Tibial artery (tissue), 4 donors: ENCODE measurements around the gene BNC2.
A peak's percentile ranks its signal among the peaks of the same experiment; 100 is the strongest.

Experiments
- DNase-seq, 2 donors: peaks; one replicate each; pipeline ENCODE4 v3.0.0-alpha.2; 2019
- H3K27ac ChIP-seq, 2 donors: fragments of 200-600 bp; sonication (generic) in 1 of 2; 1 replicate in 1 of 2; 2 replicates in 1 of 2; pipeline ENCODE4 v1.5.1; 2018 to 2019; ENCODE audit warnings: mild to moderate bottlenecking in 1 of 2
- H3K27me3 ChIP-seq, 2 donors: fragments of 200-600 bp; sonication (generic) in 1 of 2; one replicate each; pipeline versions ENCODE4 v1.5.1 to v1.6.0; 2016 to 2019
- H3K36me3 ChIP-seq, 3 donors: fragments of 200-600 bp; sonication (generic) in 2 of 3; one replicate each; pipeline ENCODE4 v1.5.1; 2016 to 2019; ENCODE audit warnings: mild to moderate bottlenecking in 2 of 3
- H3K4me1 ChIP-seq, 4 donors: fragments of 200-600 bp; sonication (generic) in 2 of 4; 1 replicate in 3 of 4; 2 replicates in 1 of 4; pipeline ENCODE4 v1.5.1; 2016 to 2019
- H3K4me3 ChIP-seq, 2 donors: fragments of 200-600 bp; sonication (generic) in 1 of 2; 1 replicate in 1 of 2; 2 replicates in 1 of 2; pipeline ENCODE4 v1.5.1; 2018 to 2019; ENCODE audit warnings: mild to moderate bottlenecking in 2 of 2
- H3K9me3 ChIP-seq, 3 donors: fragments of 200-600 bp; sonication (generic) in 1 of 3; one replicate each; pipeline ENCODE4 v1.5.1; 2016 to 2019
- intact Hi-C: fragments of 100-400 bp; cut with DNase I; formaldehyde crosslinking; loops from one replicate; pipeline ENCODE4 v1.15.0; 2023; ENCODE audit warnings: low total_unique reads
- TF ChIP-seq, protein P1 (sequence below), 2 experiments: fragments of 200-600 bp in 1 of 2; fragments of 450-650 bp in 1 of 2; IDR thresholded peaks; one replicate each; pipeline ENCODE4 v1.5.1; 2017 to 2019; ENCODE audit warnings: antibody characterized with exemption in 2 of 2, mild to moderate bottlenecking in 1 of 2, moderate library complexity in 1 of 2

The BNC2 gene

DNA sequence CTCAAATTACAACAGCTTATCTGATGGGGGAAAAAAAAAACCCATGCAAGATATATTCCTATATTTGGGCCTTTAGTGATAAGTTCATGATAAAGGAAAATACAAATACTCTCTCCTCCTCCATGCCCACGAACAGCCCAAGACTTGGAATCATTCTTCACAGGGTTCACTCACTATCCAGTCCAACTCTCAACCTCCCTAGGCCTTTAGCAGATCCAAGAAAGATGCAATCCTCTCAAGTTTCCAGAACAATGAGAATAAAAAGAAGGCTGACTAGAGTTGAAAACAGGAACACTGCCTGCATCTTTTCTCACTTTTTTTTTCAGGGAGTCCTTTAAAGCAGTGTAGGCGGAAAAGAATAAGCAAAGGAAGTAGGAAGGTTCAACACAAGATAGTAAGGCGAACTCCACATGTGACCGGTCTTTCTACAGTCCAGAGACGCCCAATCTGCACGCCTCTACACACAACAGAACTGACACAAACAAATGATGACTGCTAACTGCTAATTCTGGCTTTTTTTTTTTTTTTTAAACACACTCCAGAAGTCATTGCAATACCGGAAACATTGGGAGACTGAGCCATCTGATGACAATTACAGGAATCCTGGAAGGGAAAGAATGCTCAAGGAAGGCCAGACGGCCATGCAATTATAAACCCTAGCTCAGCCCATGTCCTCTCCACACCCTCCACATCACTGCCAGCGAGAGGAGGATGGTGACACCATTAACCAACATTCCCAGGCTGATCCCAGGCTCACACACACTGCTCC lies 75.4 kb downstream of the BNC2 start:
- peak; percentile 69 for DNase-seq
- Histone ChIP-seq H3K27me3 (no peaks in the 10 kb centered on the region), H3K27ac (no peak overlapping the region), H3K9me3 (no peaks in the 10 kb centered on the region), H3K4me3 (no peak overlapping the region), H3K36me3 (no peaks in the 10 kb centered on the region), H3K4me1 (no peaks in the 10 kb centered on the region)
- intact Hi-C loops: no loop called here
- TF ChIP-seq, protein P1, sequence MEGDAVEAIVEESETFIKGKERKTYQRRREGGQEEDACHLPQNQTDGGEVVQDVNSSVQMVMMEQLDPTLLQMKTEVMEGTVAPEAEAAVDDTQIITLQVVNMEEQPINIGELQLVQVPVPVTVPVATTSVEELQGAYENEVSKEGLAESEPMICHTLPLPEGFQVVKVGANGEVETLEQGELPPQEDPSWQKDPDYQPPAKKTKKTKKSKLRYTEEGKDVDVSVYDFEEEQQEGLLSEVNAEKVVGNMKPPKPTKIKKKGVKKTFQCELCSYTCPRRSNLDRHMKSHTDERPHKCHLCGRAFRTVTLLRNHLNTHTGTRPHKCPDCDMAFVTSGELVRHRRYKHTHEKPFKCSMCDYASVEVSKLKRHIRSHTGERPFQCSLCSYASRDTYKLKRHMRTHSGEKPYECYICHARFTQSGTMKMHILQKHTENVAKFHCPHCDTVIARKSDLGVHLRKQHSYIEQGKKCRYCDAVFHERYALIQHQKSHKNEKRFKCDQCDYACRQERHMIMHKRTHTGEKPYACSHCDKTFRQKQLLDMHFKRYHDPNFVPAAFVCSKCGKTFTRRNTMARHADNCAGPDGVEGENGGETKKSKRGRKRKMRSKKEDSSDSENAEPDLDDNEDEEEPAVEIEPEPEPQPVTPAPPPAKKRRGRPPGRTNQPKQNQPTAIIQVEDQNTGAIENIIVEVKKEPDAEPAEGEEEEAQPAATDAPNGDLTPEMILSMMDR (IDR thresholded peaks at IDR 0.05): no peak

- Histone ChIP-seq H3K4me3 (no peak overlapping the region), H3K36me3 (no peaks in the 10 kb centered on the region), H3K4me1 (no peaks in the 10 kb centered on the region), H3K27me3 (no peaks in the 10 kb centered on the region), H3K9me3 (no peaks in the 10 kb centered on the region), H3K27ac (no peak overlapping the region)
- TF ChIP-seq, protein P1 (IDR thresholded peaks at IDR 0.05): no peak
- intact Hi-C loops: no loop called here
- DNase-seq: no peak
Measured at GRCh38 chr9:16794103-16794502, 76.4 kb downstream of the BNC2 start.

- intact Hi-C loops: no loop called here
- H3K4me3 ChIP-seq: no peak overlapping the region
- DNase-seq: no peak
- no peaks in the 10 kb centered on the region for H3K9me3 ChIP-seq
- H3K27ac ChIP-seq: no peak overlapping the region
- H3K27me3 ChIP-seq: no peaks in the 10 kb centered on the region
- H3K4me1 ChIP-seq: no peaks in the 10 kb centered on the region
- TF ChIP-seq, protein P1 (IDR thresholded peaks at IDR 0.05): no peak
- no peaks in the 10 kb centered on the region for H3K36me3 ChIP-seq
Measured at GRCh38 chr9:16787724-16788123, 82.7 kb downstream of the BNC2 start.

DNA sequence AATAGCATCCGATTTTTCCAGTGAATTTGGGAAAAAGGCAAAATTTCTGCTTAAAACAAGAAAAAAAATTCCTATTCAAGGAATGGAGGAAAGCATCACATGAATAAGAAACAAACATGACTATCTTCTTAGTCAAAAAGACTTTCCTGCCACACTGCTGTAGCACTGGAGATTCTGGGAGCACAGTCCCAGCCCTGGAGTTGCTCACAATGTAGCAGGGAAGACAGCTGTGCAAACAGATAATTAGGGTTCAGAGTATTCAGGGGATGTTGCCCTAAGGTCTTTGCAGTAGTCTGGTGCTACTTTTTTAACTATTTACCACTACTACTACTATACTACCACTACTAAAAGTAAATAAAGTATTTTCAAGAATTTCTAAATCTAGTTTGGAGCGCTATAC lies 86.5 kb downstream of the BNC2 start:
- Histone ChIP-seq H3K9me3 (no peaks in the 10 kb centered on the region), H3K27me3 (no peaks in the 10 kb centered on the region), H3K27ac (no peak overlapping the region), H3K4me1 (no peaks in the 10 kb centered on the region), H3K36me3 (no peaks in the 10 kb centered on the region), H3K4me3 (no peak overlapping the region)
- intact Hi-C loops: no loop called here
- TF ChIP-seq, protein P1 (IDR thresholded peaks at IDR 0.05): no peak
- no peak for DNase-seq

GRCh38 chr9:16782490-16782889 lies 88.0 kb downstream of the BNC2 start:
- Histone ChIP-seq H3K9me3 (no peaks in the 10 kb centered on the region), H3K4me3 (no peak overlapping the region), H3K27me3 (no peaks in the 10 kb centered on the region), H3K36me3 (no peaks in the 10 kb centered on the region), H3K4me1 (no peaks in the 10 kb centered on the region), H3K27ac (no peak overlapping the region)
- DNase-seq: no peak
- intact Hi-C loops: no loop called here
- TF ChIP-seq, protein P1 (IDR thresholded peaks at IDR 0.05): no peak
